ENCODE measurements around the gene NHLRC2. TPM values are rescaled to one million over a fixed set of nuclear protein-coding genes. Genes with fewer than 3 reads are reported as not detected.
"Not testable (repeated sequence)": the region's sequence is repeated elsewhere in the genome, so short reads cannot be mapped to it uniquely, and the experiment has no call there.

Gene NHLRC2
- total RNA-seq, 1 experiment from 2014 or later, result 30.9 TPM

GRCh38 chr10:113941140-113941539 lies 86.7 kb downstream of the NHLRC2 start:
- Histone ChIP-seq H3K18ac (ENCODE audit: insufficient read length, low read depth, low read length) (no peak overlapping the region), H4K20me1 (ENCODE audit: control insufficient read depth, insufficient read depth, insufficient read length) (no peaks in the 10 kb centered on the region), H3K9ac (ENCODE audit: extremely low read depth, insufficient read length, low read length) (no peak overlapping the region), H3K27me3 (ENCODE audit: insufficient read depth, low read length) (no peaks in the 10 kb centered on the region), H3K79me2 (ENCODE audit: insufficient read depth, low read length) (no peaks in the 10 kb centered on the region), H4K91ac (ENCODE audit: insufficient read length, low read depth, low read length) (no peak overlapping the region), H3K9me3 (ENCODE audit: control insufficient read depth, low read depth, low read length) (no peaks in the 10 kb centered on the region), H2BK12ac (ENCODE audit: insufficient read length, low read depth, low read length) (no peak overlapping the region), H3K4me2 (ENCODE audit: insufficient read depth, insufficient read length, low read length) (no peak overlapping the region), H3K23ac (ENCODE audit: insufficient read length, low read depth, low read length) (no peak overlapping the region), H2BK5ac (ENCODE audit: insufficient read length, low read length) (no peak overlapping the region), H2BK15ac (ENCODE audit: low read depth, low read length) (no peak overlapping the region), H4K8ac (replicated peaks; ENCODE audit: insufficient read length, low read depth, low read length) (no peak overlapping the region), H3K23me2 (ENCODE audit: insufficient read length, low read depth, low read length, poor library complexity, severe bottlenecking) (no peaks in the 10 kb centered on the region), H3K14ac (ENCODE audit: insufficient read depth, low read length) (no peak overlapping the region), H3K4ac (ENCODE audit: low read depth, low read length) (no peak overlapping the region), H4K5ac (ENCODE audit: insufficient read length, low read depth, low read length) (no peak overlapping the region), H3K79me1 (ENCODE audit: insufficient read depth, low read depth, low read length, poor library complexity, severe bottlenecking) (no peaks in the 10 kb centered on the region), H2AFZ (ENCODE audit: low read length) (no peak overlapping the region), H3T11ph (ENCODE audit: low read length) (no peak overlapping the region), H2AK5ac (ENCODE audit: insufficient read length, low read length) (no peak overlapping the region), H3K27ac (ENCODE audit: insufficient read length, low read depth, low read length) (no peak overlapping the region), H3K56ac (ENCODE audit: insufficient read length, low read depth, low read length) (no peak overlapping the region), H3K4me1 (ENCODE audit: insufficient read depth, low read length) (peaks cover 3% of the 10 kb centered on the region; the same call in 1 of the 2 replicates), H2BK20ac (ENCODE audit: low read depth, low read length, poor library complexity, severe bottlenecking) (no peak overlapping the region), H2BK120ac (ENCODE audit: low read depth, low read length, poor library complexity, severe bottlenecking) (no peak overlapping the region)
- H3K4me1 Mint-ChIP-seq, result no peaks in the 10 kb centered on the region
- WGBS (ENCODE audit: extremely low coverage, insufficient read length, low lambda C conversion rate), result no CpG with 5 or more reads among the region's 4 CpGs
- no peaks in the 10 kb centered on the region; a peak in 1 of 7 replicates for H3K36me3 Mint-ChIP-seq (ENCODE audit: insufficient read depth in 1 of 3, low read depth in 3 of 3)
- no peak for TF ChIP-seq CTCF (conservative IDR thresholded peaks at IDR 0.05)
- no peak overlapping the region for H3K4me3 Mint-ChIP-seq
- H3K27me3 Mint-ChIP-seq (ENCODE audit: low read depth), result peaks cover 8% of the 10 kb centered on the region
- no peak for DNase-seq
- no peaks in the 10 kb centered on the region; a peak in 1 of 5 replicates for H3K9me3 Mint-ChIP-seq
- no peak overlapping the region for H3K27ac Mint-ChIP-seq

DNA sequence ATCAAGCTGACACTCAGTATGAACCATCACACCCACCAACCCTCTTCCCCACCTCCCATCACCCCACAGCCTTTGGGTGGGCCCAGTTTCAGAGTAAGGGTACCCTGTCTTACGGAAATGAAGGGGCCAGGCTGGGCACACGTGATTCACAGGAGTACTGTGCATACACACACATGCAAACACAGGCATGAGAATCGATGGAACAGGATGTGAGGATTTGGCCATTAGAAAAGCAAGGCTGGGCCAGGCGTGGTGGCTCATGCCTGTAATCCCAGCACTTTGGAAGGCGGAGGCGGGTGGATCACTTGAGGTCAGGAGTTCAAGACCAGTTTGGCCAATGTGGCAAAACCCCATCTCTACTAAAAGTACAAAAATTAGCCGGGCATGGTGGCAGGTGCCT lies 88.7 kb downstream of the NHLRC2 start:
- H3K56ac ChIP-seq (ENCODE audit: insufficient read length, low read depth, low read length); H4K8ac ChIP-seq (replicated peaks; ENCODE audit: insufficient read length, low read depth, low read length); H3K9me3 Mint-ChIP-seq; H4K91ac ChIP-seq (ENCODE audit: insufficient read length, low read depth, low read length); H3K4me2 ChIP-seq (ENCODE audit: insufficient read depth, insufficient read length, low read length); H3K27ac ChIP-seq (ENCODE audit: insufficient read length, low read depth, low read length); H2AK5ac ChIP-seq (ENCODE audit: insufficient read length, low read length); H2BK12ac ChIP-seq (ENCODE audit: insufficient read length, low read depth, low read length); H3T11ph ChIP-seq (ENCODE audit: low read length); H2BK5ac ChIP-seq (ENCODE audit: insufficient read length, low read length); H3K9ac ChIP-seq (ENCODE audit: extremely low read depth, insufficient read length, low read length); H3K14ac ChIP-seq (ENCODE audit: insufficient read depth, low read length); H4K20me1 ChIP-seq (ENCODE audit: control insufficient read depth, insufficient read depth, insufficient read length); H2BK15ac ChIP-seq (ENCODE audit: low read depth, low read length); H4K5ac ChIP-seq (ENCODE audit: insufficient read length, low read depth, low read length); H3K27me3 Mint-ChIP-seq (ENCODE audit: low read depth); H3K79me1 ChIP-seq (ENCODE audit: insufficient read depth, low read depth, low read length, poor library complexity, severe bottlenecking); H3K4ac ChIP-seq (ENCODE audit: low read depth, low read length); H3K4me3 Mint-ChIP-seq; H3K4me1 ChIP-seq (ENCODE audit: insufficient read depth, low read length); H2BK120ac ChIP-seq (ENCODE audit: low read depth, low read length, poor library complexity, severe bottlenecking); H3K27ac Mint-ChIP-seq; H3K36me3 Mint-ChIP-seq (ENCODE audit: insufficient read depth in 1 of 3, low read depth in 3 of 3); H3K4me1 Mint-ChIP-seq; H3K27me3 ChIP-seq (ENCODE audit: insufficient read depth, low read length); H3K18ac ChIP-seq (ENCODE audit: insufficient read length, low read depth, low read length); H2BK20ac ChIP-seq (ENCODE audit: low read depth, low read length, poor library complexity, severe bottlenecking); H3K23me2 ChIP-seq (ENCODE audit: insufficient read length, low read depth, low read length, poor library complexity, severe bottlenecking); DNase-seq; H3K9me3 ChIP-seq (ENCODE audit: control insufficient read depth, low read depth, low read length); H3K23ac ChIP-seq (ENCODE audit: insufficient read length, low read depth, low read length); H2AFZ ChIP-seq (ENCODE audit: low read length); H3K79me2 ChIP-seq (ENCODE audit: insufficient read depth, low read length): not testable (repeated sequence)
- no CpG with 5 or more reads among the region's 7 CpGs for WGBS (ENCODE audit: extremely low coverage, insufficient read length, low lambda C conversion rate)
